COR-L47 (cell line): ENCODE measurements around the gene FBXW4.
"Not testable (repeated sequence)": the region's sequence is repeated elsewhere in the genome, so short reads cannot be mapped to it uniquely, and the experiment has no call there.

Experiments
- DNase-seq: peaks from one replicate; lab custom pipeline; 2025; lab: John Stamatoyannopoulos, UW

The FBXW4 gene

GRCh38 chr10:101655570-101655969 is 39.4 kb downstream of the FBXW4 start:
- DNase-seq = no peak

DNA sequence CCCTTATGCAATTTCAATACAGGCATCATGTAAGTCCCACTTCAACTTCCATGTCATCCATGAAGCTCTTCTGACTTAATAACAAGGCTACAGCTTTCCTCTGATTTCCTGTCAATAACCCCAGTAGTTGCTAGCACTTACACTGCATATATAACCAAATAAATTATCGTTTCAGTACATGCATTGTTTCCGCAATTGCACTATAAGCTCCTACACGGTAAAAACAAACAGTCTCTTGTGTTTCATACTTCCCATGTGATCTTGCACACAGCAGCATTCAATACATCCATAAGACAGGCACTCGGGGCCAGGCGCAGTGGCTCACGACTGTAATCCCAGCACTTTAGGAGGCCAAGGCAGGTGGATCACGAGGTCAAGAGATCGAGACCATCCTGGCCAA is 41.4 kb downstream of the FBXW4 start:
- DNase-seq = no peak

DNA sequence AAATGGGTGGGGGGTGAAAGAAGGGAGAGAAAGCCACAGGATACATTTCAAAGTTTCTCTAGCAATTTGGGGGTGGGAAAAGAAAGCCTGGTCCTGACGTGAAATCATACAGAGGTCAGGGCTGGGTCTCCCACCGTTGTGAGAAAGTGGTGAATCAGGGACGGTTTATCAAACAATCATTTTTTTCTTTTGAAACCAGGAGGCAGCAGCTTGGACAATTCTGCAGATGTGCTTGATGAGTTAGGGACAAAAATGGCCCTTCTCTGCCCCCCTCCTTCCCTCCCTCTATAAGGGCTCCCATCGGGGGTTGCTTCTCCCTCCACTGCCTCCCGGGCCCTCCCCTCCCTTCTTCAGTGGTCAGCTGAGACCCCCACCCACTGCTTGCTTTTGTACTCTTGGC is 43.6 kb downstream of the FBXW4 start:
- DNase-seq = no peak

DNA sequence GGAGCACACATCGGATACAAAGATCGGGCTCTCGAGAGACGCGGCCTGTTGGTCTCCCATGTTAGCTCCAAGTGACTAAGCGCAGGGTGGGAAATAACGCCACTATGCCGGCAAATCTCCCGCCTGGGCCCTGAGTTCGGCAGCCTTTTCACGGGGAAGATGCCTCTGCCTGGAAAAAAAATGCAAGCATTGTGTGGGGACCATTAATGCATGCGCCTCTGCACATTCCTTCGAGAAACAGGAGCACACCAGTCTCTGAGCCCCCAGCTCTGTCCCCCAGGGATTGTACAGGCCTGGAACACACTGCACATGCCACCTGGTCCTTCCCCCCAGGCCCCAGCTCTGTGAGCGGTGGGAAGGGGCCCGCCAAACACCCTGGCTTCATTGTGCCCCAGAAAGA is 44.1 kb downstream of the FBXW4 start:
- DNase-seq = no peak

- no peak for DNase-seq
Measured at GRCh38 chr10:101649525-101650085, 45.4 kb downstream of the FBXW4 start.

DNA sequence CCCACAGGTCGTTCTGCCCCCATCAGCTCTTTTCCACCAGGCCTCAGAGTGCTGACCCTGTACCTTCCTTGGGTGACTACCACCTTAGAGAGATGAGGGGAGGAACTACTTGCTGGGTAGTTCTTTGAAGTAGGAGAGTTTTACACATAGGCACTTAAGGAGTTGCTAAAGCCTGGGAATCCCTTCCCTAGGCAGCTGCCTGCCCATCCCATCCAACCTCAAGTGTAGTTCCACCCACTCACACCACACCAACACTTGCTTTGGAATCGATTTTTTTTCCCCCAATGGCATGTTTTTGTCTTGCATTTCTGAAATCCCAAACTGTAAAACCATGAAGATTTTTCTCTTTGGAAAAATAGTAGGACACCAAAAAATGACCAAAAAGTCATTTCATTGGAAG is 47.7 kb downstream of the FBXW4 start:
- no peak for DNase-seq

DNA sequence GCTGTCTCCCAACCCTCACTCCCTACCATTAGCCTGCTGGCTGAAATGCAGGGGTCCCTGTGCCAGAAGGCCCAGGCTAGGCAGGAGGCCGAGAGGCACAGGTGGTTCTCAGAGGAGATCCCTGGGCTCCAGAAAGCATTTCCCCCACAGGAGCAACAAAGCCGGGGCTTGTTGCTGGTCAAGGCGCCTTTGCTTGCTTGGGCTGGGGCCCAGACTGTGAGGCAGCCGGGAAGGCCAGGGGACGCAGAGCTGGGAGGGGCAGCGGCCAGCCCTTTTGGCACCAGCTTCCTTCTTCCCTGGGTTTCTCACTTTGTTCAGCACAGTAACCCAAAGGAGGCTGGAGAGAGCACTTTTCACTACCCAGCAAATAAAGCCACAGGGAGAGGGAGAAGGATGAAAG is 48.6 kb downstream of the FBXW4 start:
- DNase-seq = no peak

DNA sequence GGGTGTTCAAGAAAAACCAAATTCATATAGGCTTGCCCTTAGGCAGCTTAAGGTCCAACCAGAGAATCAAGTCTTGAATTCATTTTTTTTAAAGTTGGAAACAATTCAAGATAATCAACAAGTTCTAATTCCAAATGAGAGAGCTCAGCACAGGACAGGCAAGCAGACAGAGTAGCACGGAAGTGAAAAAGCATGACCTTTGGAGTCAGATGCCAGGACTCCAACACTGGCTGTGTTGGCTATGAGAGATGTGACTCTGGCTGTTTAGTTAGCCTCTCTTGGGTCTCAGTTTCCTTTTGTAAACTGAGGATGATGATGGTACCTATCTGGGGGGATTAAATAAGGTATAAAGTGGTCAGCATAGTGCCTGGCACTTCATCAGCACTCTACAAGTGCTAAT is 49.3 kb downstream of the FBXW4 start:
- DNase-seq = no peak

DNA sequence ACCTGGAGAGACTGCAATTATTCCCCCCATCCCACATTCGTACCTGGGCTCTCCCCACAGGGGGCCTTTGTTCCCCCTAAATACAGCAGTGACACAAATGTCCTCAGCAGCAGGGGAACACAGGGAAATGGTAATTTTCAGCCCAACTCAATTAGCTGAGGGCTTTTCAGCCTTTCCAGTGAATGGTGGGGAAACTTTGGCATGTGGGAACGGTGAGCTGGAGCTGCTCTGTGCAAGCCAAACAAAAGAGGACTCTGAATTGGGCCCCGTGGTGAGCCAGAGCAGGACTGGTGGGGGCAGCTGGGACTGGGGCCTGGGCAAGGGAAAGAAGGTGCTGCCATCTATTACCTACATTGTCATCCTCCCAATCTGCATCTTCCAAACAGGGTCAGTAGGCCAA is 51.0 kb downstream of the FBXW4 start:
- DNase-seq = peak; percentile 60

GRCh38 chr10:101643546-101643945 is 51.4 kb downstream of the FBXW4 start:
- DNase-seq = peak; percentile 16

- DNase-seq = no peak
Measured at GRCh38 chr10:101639141-101639900, 55.6 kb downstream of the FBXW4 start.

DNA sequence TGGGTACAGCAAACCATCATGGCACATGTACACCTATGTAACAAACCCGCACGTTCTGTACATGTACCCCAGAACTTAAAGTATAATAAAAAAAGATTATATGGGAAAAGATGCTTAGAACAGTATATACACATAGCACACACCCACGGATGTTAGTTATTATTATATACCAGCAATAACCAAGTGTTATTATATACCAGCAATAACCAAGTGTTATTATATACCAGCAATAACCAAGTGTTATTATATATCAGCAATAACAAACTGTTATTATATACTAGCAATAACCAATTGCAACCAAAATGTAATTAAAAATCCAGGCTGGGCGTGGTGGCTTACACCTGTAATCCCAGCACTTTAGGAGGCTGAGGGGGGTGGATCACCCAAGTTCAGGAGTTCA is 61.5 kb downstream of the FBXW4 start:
- not testable (repeated sequence) for DNase-seq

DNA sequence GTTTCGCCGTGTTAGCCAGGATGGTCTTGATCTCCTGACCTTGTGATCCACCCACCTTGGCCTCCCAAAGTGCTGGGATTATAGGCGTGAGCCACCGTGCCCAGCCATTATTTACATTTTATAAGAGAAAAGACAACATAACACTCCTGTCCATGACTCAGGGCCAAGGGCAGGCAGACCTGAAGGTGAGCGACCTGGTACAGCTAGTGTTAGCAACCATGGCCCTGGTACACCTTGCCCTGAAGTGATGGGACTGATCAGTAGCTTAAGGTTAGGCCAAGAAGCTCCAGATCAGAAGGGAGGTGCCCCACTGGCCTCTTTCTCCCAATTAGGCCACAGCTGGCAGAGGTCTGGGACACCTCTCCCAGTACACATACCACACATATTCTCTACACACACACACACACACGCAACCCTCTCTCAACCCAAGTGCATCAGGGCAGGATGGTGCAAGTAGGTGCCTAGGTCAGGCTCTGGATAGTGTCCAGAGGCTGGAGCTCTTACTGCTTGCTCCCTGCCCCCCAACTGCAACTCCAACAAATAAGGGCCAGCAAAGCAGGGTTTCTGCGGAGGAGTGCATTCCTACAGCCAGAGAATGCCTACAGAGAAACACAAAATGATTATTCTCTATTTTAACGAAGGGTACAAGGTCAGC is 63.0 kb downstream of the FBXW4 start:
- DNase-seq = no peak

DNA sequence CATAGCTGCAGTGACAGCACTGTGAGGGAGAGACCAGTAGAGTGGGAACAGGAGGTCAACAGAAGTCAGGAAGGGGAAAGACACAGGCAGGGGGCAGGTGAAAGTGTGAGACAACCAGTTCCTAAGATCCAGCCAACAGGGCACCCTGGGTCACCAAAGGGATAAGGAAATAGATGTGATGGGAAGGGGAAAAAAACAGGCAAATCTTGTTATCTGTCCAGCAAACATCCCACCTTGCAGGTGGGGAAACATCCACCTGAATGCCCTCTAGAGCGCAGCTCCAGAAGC is 64.4 kb downstream of the FBXW4 start:
- DNase-seq = no peak

DNA sequence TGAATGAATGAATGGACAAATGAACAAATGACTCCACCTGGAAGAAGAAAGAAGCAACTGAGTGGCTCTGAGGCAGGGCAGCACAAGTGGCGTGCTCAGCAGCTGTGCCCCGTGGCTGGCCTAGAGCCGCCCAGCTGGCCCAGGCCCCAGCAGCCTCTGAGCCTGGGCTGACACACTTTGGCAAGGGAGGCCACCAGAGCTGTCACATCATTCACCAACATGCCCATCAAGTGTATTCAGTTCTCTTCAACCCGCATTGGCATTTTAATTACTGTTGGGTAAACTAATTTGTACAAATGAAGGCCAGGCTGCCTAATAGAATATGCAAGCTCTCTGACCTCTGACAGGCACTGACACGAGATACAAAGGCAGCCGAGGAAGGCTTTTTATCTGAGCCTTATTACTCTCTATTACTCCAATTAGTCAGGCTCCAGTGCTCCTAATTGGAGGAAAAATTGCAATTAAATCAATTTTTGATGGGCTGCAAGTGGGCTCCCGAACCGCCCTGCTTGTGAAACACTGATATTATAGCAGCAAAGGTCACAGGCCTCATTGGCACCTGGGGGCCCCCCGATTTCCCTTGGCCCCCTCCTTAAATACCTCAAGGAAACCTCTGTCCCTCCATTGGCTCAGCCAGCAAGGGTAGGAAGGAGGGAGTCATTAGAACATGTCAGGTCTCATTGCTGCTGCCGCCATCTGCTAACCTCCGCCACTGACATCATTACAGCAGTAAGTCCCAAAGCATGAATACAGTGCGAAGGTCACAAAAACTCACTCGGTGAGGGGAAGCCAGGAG is 64.9 kb downstream of the FBXW4 start:
- no peak for DNase-seq

DNA sequence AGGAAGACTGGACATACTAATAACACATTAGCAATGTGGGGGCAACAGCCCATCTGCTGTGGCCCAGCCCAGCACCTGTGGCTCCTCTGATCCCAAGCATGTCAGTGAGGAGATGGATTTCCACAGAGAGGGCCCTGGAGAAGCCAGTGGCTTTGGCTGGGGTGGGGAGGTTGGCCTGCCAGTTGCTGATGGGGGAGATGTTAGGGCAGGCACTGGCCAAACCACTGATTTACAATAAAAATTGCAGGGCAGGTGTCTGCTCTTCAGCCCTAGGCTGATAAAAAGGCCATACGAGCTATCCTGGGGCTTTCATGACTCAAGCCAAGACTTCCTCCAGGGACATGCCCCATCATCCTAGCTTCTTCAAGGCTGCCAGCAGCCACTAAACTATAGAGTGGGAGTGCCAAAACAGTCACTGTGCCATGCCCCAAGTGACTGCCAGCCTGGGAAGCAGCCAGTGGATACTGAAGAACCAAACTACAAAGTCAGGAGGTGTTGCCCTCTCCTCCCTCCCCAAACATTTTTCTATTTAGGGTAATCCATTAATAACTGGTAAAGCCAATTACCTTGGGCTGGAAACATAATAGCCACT is 69.1 kb downstream of the FBXW4 start:
- DNase-seq = no peak

DNA sequence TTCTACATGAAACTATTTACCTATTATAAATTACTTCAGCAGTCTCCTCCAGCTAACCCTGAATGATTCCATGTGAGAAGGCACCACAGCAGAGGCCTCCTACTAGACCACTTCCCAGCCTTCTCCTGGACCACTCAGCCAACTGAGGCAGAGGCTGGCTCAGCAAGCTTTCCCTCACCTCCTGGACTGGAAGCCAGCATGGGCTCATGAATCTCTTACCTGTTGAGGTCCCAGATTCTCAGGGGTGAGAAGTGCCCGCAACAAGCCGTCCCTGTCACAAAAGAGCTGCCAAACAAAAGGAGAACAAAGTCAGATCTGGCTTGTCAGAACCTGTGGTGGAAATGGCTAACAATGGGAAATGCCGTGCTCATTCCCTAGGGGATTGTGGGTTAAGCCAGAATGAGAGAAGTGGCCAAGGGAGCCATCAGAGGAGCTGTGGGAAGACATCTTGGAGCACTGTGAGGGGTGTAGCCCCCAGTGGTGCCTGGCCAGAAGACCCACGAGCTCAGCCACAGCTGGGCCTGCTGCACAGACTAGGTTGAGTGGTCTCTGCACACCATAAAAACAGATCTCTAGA is 70.4 kb downstream of the FBXW4 start:
- no peak for DNase-seq

- DNase-seq = no peak
Measured at GRCh38 chr10:101623528-101623927, 71.4 kb downstream of the FBXW4 start.

GRCh38 chr10:101619983-101620382 is 75.0 kb downstream of the FBXW4 start:
- no peak for DNase-seq

DNA sequence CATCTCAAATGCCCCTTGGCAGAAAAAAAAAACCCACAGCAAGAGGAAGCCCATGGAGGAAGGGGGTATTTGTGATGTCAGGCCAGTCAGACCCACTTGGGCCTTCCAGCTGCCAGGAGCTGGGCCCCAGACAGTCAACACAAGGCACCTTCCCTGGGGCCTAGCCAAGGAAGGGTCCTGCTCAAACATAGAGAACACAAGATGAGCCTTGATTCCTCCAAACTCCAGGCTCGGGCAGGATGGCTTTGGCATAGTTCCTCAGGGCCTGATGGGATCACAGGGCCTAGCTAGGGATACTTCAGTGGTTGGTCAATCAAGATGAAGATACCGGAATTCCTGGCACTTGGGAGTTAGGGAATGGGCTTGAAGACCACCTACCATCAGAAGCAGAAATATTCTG is 76.1 kb downstream of the FBXW4 start:
- DNase-seq = no peak

DNA sequence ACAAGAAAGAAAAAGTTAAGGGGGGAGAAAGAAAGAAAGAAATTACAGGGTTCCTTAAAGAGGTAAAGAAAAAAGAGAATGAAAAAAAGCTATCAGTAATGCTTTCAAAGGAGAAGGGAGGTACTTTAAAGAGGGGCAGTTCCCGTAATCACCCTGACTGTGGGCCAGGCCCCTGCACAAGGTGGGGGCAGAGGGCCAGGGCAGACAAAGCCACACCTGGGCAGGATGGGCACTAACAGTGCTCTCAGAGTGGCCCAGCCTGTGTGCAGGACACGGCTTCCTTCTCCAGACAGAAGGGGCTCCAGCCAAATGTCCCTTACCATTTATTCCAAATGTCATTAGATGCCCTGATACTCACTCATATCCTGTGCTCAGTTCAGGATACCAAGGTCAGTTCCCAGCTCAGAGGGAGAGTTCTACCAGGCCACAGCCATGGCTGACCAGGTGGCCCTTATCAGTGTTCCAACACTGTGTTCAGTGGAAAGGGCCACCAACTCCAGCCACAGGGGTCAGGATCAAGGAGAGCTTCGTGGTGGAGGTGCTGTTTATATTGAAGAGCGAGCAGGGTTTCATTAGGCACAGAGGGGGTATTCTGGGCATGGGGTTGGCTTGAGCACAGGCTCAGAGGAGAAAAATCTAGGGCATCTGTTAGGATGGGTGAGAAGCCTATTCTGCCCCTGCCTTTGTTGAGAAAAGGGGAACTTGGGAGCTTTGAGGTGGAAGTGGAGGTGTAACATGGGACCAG is 77.0 kb downstream of the FBXW4 start:
- no peak for DNase-seq
